Muscle of back (tissue), 11 donors: ENCODE measurements around the gene SELENBP1. TPM values are rescaled to one million over a fixed set of nuclear protein-coding genes. Genes with fewer than 3 reads are reported as not detected.
A peak's percentile ranks its signal among the peaks of the same experiment; 100 is the strongest.
"Not testable (repeated sequence)": the region's sequence is repeated elsewhere in the genome, so short reads cannot be mapped to it uniquely, and the experiment has no call there.

Source experiments
- DNase-seq, 3 donors: peaks; one replicate each; pipeline versions ENCODE4 v3.0.0 to v3.0.0-alpha.2; 2013
- polyA plus RNA-seq, 10 donors: library from polyadenylated mRNA; unstranded; fragments of 120-200 nt; gene quantifications; one replicate each; pipeline ENCODE4 v1.2.1, GENCODE V29; 2013; ENCODE audit not compliant: insufficient read length in 10 of 10

SELENBP1 gene
- polyA plus RNA-seq, 10 donors: 23.7 to 49.4 (median 34.3) TPM

GRCh38 chr1:151386002-151386401 is 13.5 kb upstream of the SELENBP1 start:
- no peak for DNase-seq

- DNase-seq: no peak
These were observed 12.1 kb upstream of the SELENBP1 start for GRCh38 chr1:151384584-151384983.

- DNase-seq: no peak
These were observed 4.8 kb upstream of the SELENBP1 start for GRCh38 chr1:151377150-151377884.

- DNase-seq: peak in 1 of 3 donors; percentile 16
These were observed 691 bp upstream of the SELENBP1 start for GRCh38 chr1:151373196-151373595.

- peak; percentile 54 to 88 (median 61) for DNase-seq
These were observed 991 bp downstream of the SELENBP1 start for GRCh38 chr1:151371370-151372057.

- DNase-seq: peak in 2 of 3 donors; percentile 22 to 63
These were observed 2.1 kb downstream of the SELENBP1 start for GRCh38 chr1:151370211-151370911.

- DNase-seq: no peak
These were observed 2.9 kb downstream of the SELENBP1 start for GRCh38 chr1:151369621-151370048.

GRCh38 chr1:151369302-151369610 is 3.2 kb downstream of the SELENBP1 start:
- DNase-seq: no peak

GRCh38 chr1:151368393-151369301 is 3.9 kb downstream of the SELENBP1 start:
- DNase-seq: no peak

GRCh38 chr1:151367658-151368392 is 4.7 kb downstream of the SELENBP1 start:
- DNase-seq: no peak

- DNase-seq: no peak
These were observed 7.5 kb downstream of the SELENBP1 start for GRCh38 chr1:151364996-151365395.

GRCh38 chr1:151362308-151363155 is 10.0 kb downstream of the SELENBP1 start:
- DNase-seq: no peak

GRCh38 chr1:151361883-151362282 is 10.6 kb downstream of the SELENBP1 start:
- DNase-seq: no peak

- no peak for DNase-seq
These were observed 15.8 kb downstream of the SELENBP1 start for GRCh38 chr1:151356696-151357095.

- DNase-seq: no peak
These were observed 20.3 kb downstream of the SELENBP1 start for GRCh38 chr1:151352021-151352718.

GRCh38 chr1:151350323-151350722 is 22.2 kb downstream of the SELENBP1 start:
- DNase-seq: not testable (repeated sequence)

- DNase-seq: no peak
These were observed 24.8 kb downstream of the SELENBP1 start for GRCh38 chr1:151347523-151348246.

GRCh38 chr1:151346769-151347522 is 25.6 kb downstream of the SELENBP1 start, which contains the start of gene RFX5:
Gene RFX5 (minus strand): TSS chr1:151347252. CDS start chr1:151346320, 932 bp downstream.
- peak; percentile 96 to 98 (median 97) for DNase-seq
